H1 (cell line): Measurements from ENCODE around the gene RFC1. TPM values are rescaled to one million over a fixed set of nuclear protein-coding genes. Genes with fewer than 3 reads are reported as not detected.

ENCODE experiments used
- CTCF ChIA-PET: fragments of 300-600 bp; sonication (Branson Sonifier 250); formaldehyde crosslinking; loops from one replicate; lab custom pipeline; 2021; ENCODE audit not compliant: partially characterized antibody; lab: Charles Lee
- POLR2A ChIA-PET: fragments of 300-600 bp; sonication (Branson Sonifier 250); formaldehyde crosslinking; loops from one replicate; lab custom pipeline; 2021; ENCODE audit warnings: inconsistent platforms; ENCODE audit not compliant: partially characterized antibody; lab: Charles Lee
- DNase-seq, 2 experiments: peaks; one replicate each; pipeline versions ENCODE4 v3.0.0 to v3.0.0-alpha.2; 2010 to 2022; ENCODE audit warnings: low spot score in 2 of 2, low read depth in 1 of 2, mixed read lengths in 1 of 2
- FAIRE-seq: peaks from 2 replicates; lab custom pipeline; 2011; peaks lifted over from hg19 to GRCh38; lab: Jason Lieb, UNC
- H2AFZ ChIP-seq: 2 replicates; pipeline ENCODE4 v1.8.1; 2012; ENCODE audit warnings: low read length, inconsistent platforms
- H2AK5ac ChIP-seq: 2 replicates; pipeline ENCODE4 v1.6.1; 2013; ENCODE audit warnings: low read depth, low read length
- H2BK120ac ChIP-seq: replicated peaks from 2 replicates; pipeline ENCODE3; 2013; ENCODE audit warnings: low read depth, low read length, inconsistent platforms
- H2BK12ac ChIP-seq: 2 replicates; pipeline ENCODE4 v1.6.1; 2013; ENCODE audit warnings: low read depth, low read length
- H2BK15ac ChIP-seq: 2 replicates; pipeline ENCODE4 v1.6.1; 2013; ENCODE audit warnings: low read length
- H2BK20ac ChIP-seq: 2 replicates; pipeline ENCODE4 v1.6.1; 2013; ENCODE audit warnings: low read length
- H2BK5ac ChIP-seq: 2 replicates; pipeline ENCODE4 v1.6.1; 2013; ENCODE audit warnings: low read depth, low read length
- H3K14ac ChIP-seq: 2 replicates; pipeline ENCODE4 v1.6.1; 2013; ENCODE audit warnings: inconsistent platforms; ENCODE audit not compliant: insufficient read length
- H3K18ac ChIP-seq: 2 replicates; pipeline ENCODE4 v1.6.1; 2013; ENCODE audit warnings: low read length; ENCODE audit errors: extremely low read depth
- H3K23ac ChIP-seq: 2 replicates; pipeline ENCODE4 v1.6.1; 2013; ENCODE audit warnings: inconsistent platforms; ENCODE audit not compliant: insufficient read length
- H3K23me2 ChIP-seq: 2 replicates; pipeline ENCODE4 v1.6.1; 2013; ENCODE audit warnings: low read depth, low read length
- H3K27ac ChIP-seq: 2 replicates; pipeline ENCODE4 v1.6.1; 2011; ENCODE audit warnings: low read depth, low read length, inconsistent platforms
- H3K27me3 ChIP-seq, 4 experiments: replicated peaks in 1 of 4; 1 replicate in 1 of 4; 2 replicates in 3 of 4; pipeline versions ENCODE4 v1.6.1 to v1.8.1; 2011 to 2013; ENCODE audit warnings: low read length in 3 of 4, mild to moderate bottlenecking in 3 of 4, inconsistent platforms in 2 of 4, mixed read lengths in 2 of 4, moderate library complexity in 1 of 4; ENCODE audit not compliant: control insufficient read depth in 3 of 4, insufficient read depth in 3 of 4; ENCODE audit errors: extremely low read depth in 1 of 4
- H3K36me3 ChIP-seq, 4 experiments: 2 replicates each; pipeline versions ENCODE4 v1.6.1 to v1.8.1; 2011 to 2013; ENCODE audit warnings: mild to moderate bottlenecking in 4 of 4, low read length in 3 of 4, moderate library complexity in 2 of 4, control low read depth in 1 of 4, inconsistent platforms in 1 of 4; ENCODE audit not compliant: insufficient read depth in 4 of 4, control insufficient read depth in 2 of 4
- H3K4ac ChIP-seq: replicated peaks from 2 replicates; pipeline ENCODE3; 2013; ENCODE audit warnings: low read length, low read depth, mixed read lengths, inconsistent platforms; ENCODE audit not compliant: insufficient read length
- H3K4me1 ChIP-seq, 4 experiments: replicated peaks in 1 of 4; 1 replicate in 1 of 4; 2 replicates in 3 of 4; pipeline versions ENCODE4 v1.6.1 to v1.8.1; 2011 to 2013; ENCODE audit warnings: low read length in 3 of 4, inconsistent platforms in 2 of 4, mixed read lengths in 1 of 4; ENCODE audit not compliant: insufficient read depth in 4 of 4, control insufficient read depth in 3 of 4
- H3K4me2 ChIP-seq, 2 experiments: 2 replicates each; pipeline versions ENCODE4 v1.6.1 to v1.8.1; 2011 to 2013; ENCODE audit warnings: low read depth in 2 of 2, low read length in 2 of 2, control low read depth in 1 of 2, inconsistent platforms in 1 of 2, mild to moderate bottlenecking in 1 of 2; ENCODE audit not compliant: insufficient read depth in 1 of 2
- H3K4me3 ChIP-seq, 4 experiments: fragments of 200-600, 300-600 bp in 1 of 4; sonication (generic), shearing (Covaris generic), sonication (Bioruptor Twin) in 1 of 4; 2 replicates each; pipeline versions ENCODE4 v1.5.1 to v1.8.1; 2011 to 2016; ENCODE audit warnings: low read length in 4 of 4, low read depth in 3 of 4, control low read depth in 2 of 4, inconsistent platforms in 2 of 4, mild to moderate bottlenecking in 2 of 4, mixed read lengths in 1 of 4, moderate library complexity in 1 of 4; ENCODE audit not compliant: insufficient read depth in 2 of 4; ENCODE audit errors: extremely low read depth in 1 of 4
- H3K56ac ChIP-seq: replicated peaks from 2 replicates; pipeline ENCODE3; 2013; ENCODE audit warnings: low read depth, mild to moderate bottlenecking, mixed read lengths, low read length, inconsistent platforms; ENCODE audit not compliant: insufficient read length
- H3K79me1 ChIP-seq: 2 replicates; pipeline ENCODE4 v1.6.1; 2013; ENCODE audit warnings: low read depth, low read length, control low read depth
- H3K79me2 ChIP-seq, 2 experiments: 2 replicates each; pipeline versions ENCODE4 v1.6.1 to v1.8.1; 2012 to 2013; ENCODE audit warnings: low read length in 2 of 2, mild to moderate bottlenecking in 2 of 2, inconsistent platforms in 1 of 2; ENCODE audit not compliant: insufficient read depth in 2 of 2, control insufficient read depth in 1 of 2
- H3K9ac ChIP-seq, 4 experiments: replicated peaks in 1 of 4; 1 replicate in 1 of 4; 2 replicates in 3 of 4; pipeline versions ENCODE4 v1.6.1 to v1.8.1; 2011 to 2013; ENCODE audit warnings: low read depth in 3 of 4, low read length in 3 of 4, control low read depth in 2 of 4, mild to moderate bottlenecking in 2 of 4, moderate library complexity in 2 of 4, inconsistent platforms in 1 of 4; ENCODE audit errors: extremely low read depth in 1 of 4
- H3K9me3 ChIP-seq, 2 experiments: 2 replicates each; pipeline versions ENCODE4 v1.6.1 to v1.8.1; 2012 to 2013; ENCODE audit warnings: mild to moderate bottlenecking in 2 of 2, moderate library complexity in 2 of 2, control low read depth in 1 of 2, inconsistent platforms in 1 of 2, low read depth in 1 of 2, low read length in 1 of 2, mixed read lengths in 1 of 2; ENCODE audit not compliant: insufficient read depth in 2 of 2
- H4K20me1 ChIP-seq, 2 experiments: replicated peaks in 1 of 2; 2 replicates each; pipeline versions ENCODE3 to v1.8.1; 2011 to 2013; ENCODE audit warnings: inconsistent platforms in 2 of 2, low read length in 2 of 2, mild to moderate bottlenecking in 1 of 2; ENCODE audit not compliant: insufficient read depth in 2 of 2, control insufficient read depth in 1 of 2
- H4K5ac ChIP-seq: 2 replicates; pipeline ENCODE4 v1.6.1; 2013; ENCODE audit warnings: low read length, low read depth, mixed read lengths, inconsistent platforms; ENCODE audit not compliant: insufficient read length
- H4K8ac ChIP-seq: 2 replicates; pipeline ENCODE4 v1.8.0; 2013; ENCODE audit warnings: mild to moderate bottlenecking, moderate library complexity, low read length, inconsistent platforms; ENCODE audit not compliant: insufficient read depth; ENCODE audit errors: extremely low read depth
- H4K91ac ChIP-seq: replicated peaks from 2 replicates; pipeline ENCODE3; 2013; ENCODE audit warnings: low read length, mixed read lengths, inconsistent platforms; ENCODE audit not compliant: insufficient read length
- ASH2L ChIP-seq: fragments of 200-600, 300-600 bp; sonication (generic); IDR thresholded peaks from one replicate; pipeline ENCODE4 v1.7.1; 2017; ENCODE audit warnings: low read length
- ATF3 ChIP-seq: IDR thresholded peaks from 2 replicates; pipeline ENCODE4 v1.6.1; 2011; ENCODE audit warnings: low read depth, mild to moderate bottlenecking, low read length; ENCODE audit not compliant: insufficient read depth
- CBX8 ChIP-seq: fragments of 300-800, 300-1000 bp; sonication (generic); IDR thresholded peaks from 2 replicates; pipeline ENCODE4 v1.7.1; 2016; ENCODE audit warnings: low read depth, low read length, borderline replicate concordance
- EP300 ChIP-seq, 2 experiments: IDR thresholded peaks; 1 replicate in 1 of 2; 2 replicates in 1 of 2; pipeline ENCODE4 v1.6.1; 2011 to 2012; ENCODE audit warnings: low read depth in 2 of 2, low read length in 2 of 2, mild to moderate bottlenecking in 2 of 2, borderline replicate concordance in 1 of 2, inconsistent platforms in 1 of 2, moderate library complexity in 1 of 2
- EZH2 ChIP-seq: fragments of 200-600 bp; sonication (generic); IDR thresholded peaks from 2 replicates; pipeline ENCODE4 v1.7.1; 2012; ENCODE audit warnings: low read depth, mild to moderate bottlenecking, moderate library complexity, low read length, inconsistent platforms; ENCODE audit not compliant: severe bottlenecking
- GABPA ChIP-seq: IDR thresholded peaks from 2 replicates; pipeline ENCODE4 v1.6.1; 2011; ENCODE audit warnings: mild to moderate bottlenecking, low read length, moderate library complexity, borderline replicate concordance; ENCODE audit not compliant: insufficient read depth
- HDAC2 ChIP-seq, 2 experiments: fragments of 300-600 bp in 1 of 2; sonication (generic) in 1 of 2; IDR thresholded peaks; 2 replicates each; pipeline ENCODE4 v1.6.1; 2011 to 2012; ENCODE audit warnings: low read depth in 2 of 2, low read length in 2 of 2, mild to moderate bottlenecking in 2 of 2, moderate library complexity in 2 of 2, borderline replicate concordance in 1 of 2, inconsistent platforms in 1 of 2
- HDAC6 ChIP-seq: IDR thresholded peaks from one replicate; pipeline ENCODE4 v1.7.1; 2012; ENCODE audit warnings: low read depth, mild to moderate bottlenecking, inconsistent platforms, low read length, moderate library complexity
- JUN ChIP-seq: IDR thresholded peaks from 2 replicates; pipeline ENCODE4 v1.6.1; 2011; ENCODE audit warnings: low read depth, mild to moderate bottlenecking, improper control_type of control experiment, low read length
- MAFK ChIP-seq: IDR thresholded peaks from 2 replicates; pipeline ENCODE4 v1.6.1; 2012; ENCODE audit warnings: low read depth, mild to moderate bottlenecking, improper control_type of control experiment, low read length
- POLR2A ChIP-seq, 2 experiments: IDR thresholded peaks; 1 replicate in 1 of 2; 2 replicates in 1 of 2; pipeline ENCODE4 v1.6.1; 2011; ENCODE audit warnings: low read depth in 2 of 2, low read length in 2 of 2, mild to moderate bottlenecking in 2 of 2; ENCODE audit errors: control extremely low read depth in 1 of 2
- RBBP5 ChIP-seq: IDR thresholded peaks from 2 replicates; pipeline ENCODE4 v1.7.1; 2012; ENCODE audit warnings: low read depth, mild to moderate bottlenecking, inconsistent platforms, low read length, moderate library complexity, borderline replicate concordance
- RXRA ChIP-seq: IDR thresholded peaks from 2 replicates; pipeline ENCODE4 v1.6.1; 2011; ENCODE audit warnings: low read depth, mild to moderate bottlenecking, low read length, moderate library complexity; ENCODE audit not compliant: insufficient read depth
- SIRT6 ChIP-seq: IDR thresholded peaks from one replicate; pipeline ENCODE4 v1.7.1; 2012; ENCODE audit warnings: low read length, inconsistent platforms
- WGBS, 2 experiments: shearing (Covaris generic) in 1 of 2; methylation state at CpG; one replicate each; pipeline versions ENCODE4 v1.1.6 to v1.1.7; 2013 to 2015; ENCODE audit warnings: low lambda C conversion rate in 2 of 2, mixed read lengths in 2 of 2, inconsistent platforms in 1 of 2, low coverage in 1 of 2, missing lambda C conversion rate in 1 of 2; ENCODE audit not compliant: insufficient replicate concordance in 2 of 2, insufficient coverage in 1 of 2, insufficient read length in 1 of 2; ENCODE audit errors: extremely low coverage in 1 of 2, missing lambda C conversion rate in 1 of 2; 5-methylcytosine and 5-hydroxymethylcytosine counted together
- polyA plus RNA-seq, 7 experiments: library from polyadenylated mRNA; depleted of rRNA in 3 of 7; stranded (reverse) in 5 of 7; unstranded in 2 of 7; fragments of >200 nt in 5 of 7; fragments of 200-250 nt in 2 of 7; gene quantifications; 1 replicate in 5 of 7; 2 replicates in 1 of 7; 4 replicates in 1 of 7; pipeline versions ENCODE4 v1.2.1 to v1.2.3, GENCODE V29; 2011 to 2013; ENCODE audit warnings: missing spikeins in 2 of 7, mixed read lengths in 2 of 7
- total RNA-seq: library from RNA; stranded (reverse); fragmentation: NEBNext Ultra II Directional; extraction: Animal tissue kit (Norgen Biotek cat#: 25700); gene quantifications from 2 replicates; pipeline ENCODE4 v1.2.1, GENCODE V29; 2021

The RFC1 gene
- total and polyA plus RNA-seq, 2 of the 8 experiments (the other 6 are each of a cell fraction or from before 2014, with no cell fraction given), result 16.0 to 83.8 TPM

- ChIA-PET POLR2A (no interaction called here), CTCF (no interaction called here)
- TF ChIP-seq GABPA (no peak), RBBP5 (no peak), JUN (no peak), CBX8 (no peak), MAFK (no peak), EP300 (IDR thresholded peaks at IDR 0.05; ENCODE audit: borderline replicate concordance in 1 of 2, low read depth in 2 of 2, low read length in 2 of 2) (no peak), HDAC2 (IDR thresholded peaks at IDR 0.05; ENCODE audit: borderline replicate concordance in 1 of 2, low read depth in 2 of 2, low read length in 2 of 2) (no peak), SIRT6 (no peak), EZH2 (no peak), ASH2L (no peak), RXRA (no peak), ATF3 (no peak), HDAC6 (no peak), POLR2A (IDR thresholded peaks at IDR 0.05; ENCODE audit: control extremely low read depth in 1 of 2, low read depth in 2 of 2, low read length in 2 of 2) (no peak)
Measured at GRCh38 chr4:39312816-39313215, 53.3 kb downstream of the RFC1 start.

More at GRCh38 chr4:39312816-39313215, 53.3 kb downstream of the RFC1 start:
- H3K56ac ChIP-seq, result no peak overlapping the region
- peaks cover 8 to 73% (median 49%) of the 10 kb centered on the region in 4 experiments for H3K36me3 ChIP-seq
- no peaks in the 10 kb centered on the region for H3K9me3 ChIP-seq
- 71% methylated on average over 4 of the region's 4 CpGs; no CpG with 5 or more reads in 1 of the 2 experiments for WGBS, 2 experiments
- no peak overlapping the region for H2BK120ac ChIP-seq
- H2BK20ac ChIP-seq, result no peak overlapping the region
- H2BK15ac ChIP-seq, result no peak overlapping the region
- no peak overlapping the region for H4K91ac ChIP-seq
- FAIRE-seq (no peak), DNase-seq (no peak)
- no peak overlapping the region for H4K8ac ChIP-seq
- no peaks in the 10 kb centered on the region for H3K27me3 ChIP-seq
- no peak overlapping the region for H2AK5ac ChIP-seq
- no peak overlapping the region for H4K5ac ChIP-seq
- H3K79me2 ChIP-seq, result no peaks in the 10 kb centered on the region
- no peak overlapping the region for H2BK12ac ChIP-seq
- H4K20me1 ChIP-seq, result peaks cover 0 to 2% of the 10 kb centered on the region in 2 experiments
- H3K4me1 ChIP-seq, result no peaks in the 10 kb centered on the region
- no peak overlapping the region for H3K27ac ChIP-seq
- no peak overlapping the region for H3K18ac ChIP-seq
- no peak overlapping the region for H3K23ac ChIP-seq
- no peak overlapping the region for H2AFZ ChIP-seq
- no peaks in the 10 kb centered on the region for H3K79me1 ChIP-seq
- H3K4me2 ChIP-seq, result no peak overlapping the region
- H3K4ac ChIP-seq, result no peak overlapping the region
- no peak overlapping the region for H3K4me3 ChIP-seq
- H3K14ac ChIP-seq, result no peak overlapping the region
- no peak overlapping the region for H3K9ac ChIP-seq
- H3K23me2 ChIP-seq, result no peaks in the 10 kb centered on the region
- no peak overlapping the region for H2BK5ac ChIP-seq
